Right ventricle myocardium superior (tissue), 1 donor: ENCODE measurements around the gene UROS. TPM values are rescaled to one million over a fixed set of nuclear protein-coding genes. Genes with fewer than 3 reads are reported as not detected.

Source experiments
- ATAC-seq: fragments of 200-7000 bp; cut with Tn5 transposase; one replicate; pipeline ENCODE4 v1.9.1; 2020; ENCODE audit warnings: mild to moderate bottlenecking; ENCODE audit not compliant: poor library complexity
- DNase-seq: peaks from one replicate; pipeline ENCODE4 v3.0.0-alpha.2; 2020
- intact Hi-C: fragments of 100-400 bp; cut with DNase I; formaldehyde crosslinking; loops from one replicate; pipeline ENCODE4 v1.11.2; 2022
- total RNA-seq: library from RNA; stranded (reverse); fragmentation: NEBNext Ultra II Directional; extraction: Animal tissue kit (Norgen Biotek cat#: 25700); gene quantifications from one replicate; pipeline ENCODE4 v1.2.1, GENCODE V29; 2021
- donor health status: DM: no; HTN: yes; CAD: no; lungs with severe emphysema.

The UROS gene
- total RNA-seq, 1 donor from 2014 or later: 73.9 TPM

- ATAC-seq (no peak), DNase-seq (no peak)
- intact Hi-C loops: no loop called here
Measured at GRCh38 chr10:125797994-125798662, 24.9 kb downstream of the UROS start.

GRCh38 chr10:125797424-125797823, 25.6 kb downstream of the UROS start:
- ATAC-seq (no peak), DNase-seq (no peak)
- intact Hi-C loops: no loop called here

GRCh38 chr10:125795637-125796190, 27.3 kb downstream of the UROS start:
- intact Hi-C loops: no loop called here

GRCh38 chr10:125795128-125795527, 27.9 kb downstream of the UROS start:
- intact Hi-C loops: no loop called here
- DNase-seq: no peak
- ATAC-seq: peak; percentile 81

More at GRCh38 chr10:125795637-125796190, 27.3 kb downstream of the UROS start:
- ATAC-seq: no peak
- no peak for DNase-seq

- DNase-seq (no peak), ATAC-seq (no peak)
- intact Hi-C loops: no loop called here
Measured at GRCh38 chr10:125792342-125793300, 30.4 kb downstream of the UROS start.

- ATAC-seq (no peak), DNase-seq (no peak)
- intact Hi-C loops: no loop called here
Measured at GRCh38 chr10:125788156-125789034, 34.7 kb downstream of the UROS start.

- intact Hi-C loops: no loop called here
- no peak for ATAC-seq
- DNase-seq: no peak
Measured at GRCh38 chr10:125785791-125786190, 37.3 kb downstream of the UROS start.

- no peak for DNase-seq
- intact Hi-C loops: no loop called here
- ATAC-seq: no peak
Measured at GRCh38 chr10:125783957-125784356, 39.1 kb downstream of the UROS start.

- no peak for DNase-seq
- ATAC-seq: no peak
Measured at GRCh38 chr10:125783408-125783807, 39.6 kb downstream of the UROS start.

GRCh38 chr10:125782616-125783015, 40.4 kb downstream of the UROS start:
- intact Hi-C loops: no loop called here
- ATAC-seq: no peak
- no peak for DNase-seq

More at GRCh38 chr10:125783408-125783807, 39.6 kb downstream of the UROS start:
- intact Hi-C loops: no loop called here

GRCh38 chr10:125782054-125782453, 41.0 kb downstream of the UROS start:
- intact Hi-C loops: no loop called here
- DNase-seq: no peak
- ATAC-seq: no peak

GRCh38 chr10:125781374-125781773, 41.7 kb downstream of the UROS start:
- no peak for ATAC-seq
- DNase-seq: no peak
- intact Hi-C loops: no loop called here

GRCh38 chr10:125779403-125780327, 43.4 kb downstream of the UROS start:
- no peak for ATAC-seq
- intact Hi-C loops: no loop called here
- DNase-seq: no peak

GRCh38 chr10:125778556-125778955, 44.5 kb downstream of the UROS start:
- DNase-seq (no peak), ATAC-seq (no peak)
- intact Hi-C loops: no loop called here

GRCh38 chr10:125777806-125778205, 45.3 kb downstream of the UROS start:
- DNase-seq (no peak), ATAC-seq (no peak)
- intact Hi-C loops: no loop called here

GRCh38 chr10:125775491-125776106, 47.5 kb downstream of the UROS start, which contains the start of gene MMP21:
Gene MMP21, minus strand, starts transcription at chr10:125775821. Its CDS starts 0 bp downstream, at chr10:125775821.
- no peak for ATAC-seq
- intact Hi-C loops: no loop called here
- DNase-seq: no peak

GRCh38 chr10:125774581-125775191, 48.4 kb downstream of the UROS start:
- no peak for ATAC-seq
- DNase-seq: no peak
- intact Hi-C loops: no loop called here
